Measurements from ENCODE around the gene SMYD3. TPM values are rescaled to one million over a fixed set of nuclear protein-coding genes. Genes with fewer than 3 reads are reported as not detected.

SMYD3 gene
- total and polyA plus RNA-seq, 9 of the 15 experiments (the other 6 are each of a cell fraction or from before 2014, with no cell fraction given) = 128 to 440 (median 197) TPM

- TF ChIP-seq ZNF239 (CRISPR knock-in tag; IDR thresholded peaks at IDR 0.05) = peak; percentile 95
- peak; percentile 73 for TF ChIP-seq SMARCE1 (IDR thresholded peaks at IDR 0.05)
- TF ChIP-seq BACH1 (tag; IDR thresholded peaks at IDR 0.05) = peak; percentile 99
- peak; percentile 99 for TF ChIP-seq ZNF584 (CRISPR knock-in tag; IDR thresholded peaks at IDR 0.05; ENCODE audit: low read depth)
- peak; percentile 51 for TF ChIP-seq NFIX (CRISPR knock-in tag; IDR thresholded peaks at IDR 0.05; ENCODE audit: low read depth)
- TF ChIP-seq ILK (tag; IDR thresholded peaks at IDR 0.05; ENCODE audit: borderline replicate concordance, low read depth) = peak; percentile 77
- peak; percentile 99 for TF ChIP-seq ZNF583 (CRISPR knock-in tag; IDR thresholded peaks at IDR 0.05)
- TF ChIP-seq MEIS2 (IDR thresholded peaks at IDR 0.05; ENCODE audit: partially characterized antibody) = peak; percentile 44
- no peak for TF ChIP-seq ARID2 (IDR thresholded peaks at IDR 0.05)
- TF ChIP-seq MAX (CRISPR knock-in tag; IDR thresholded peaks at IDR 0.05) = 0 out of 2 replicates have a peak, but pooled peaks have one; percentile 50
- peak; percentile 96 for TF ChIP-seq NR2F6 (CRISPR knock-in tag; IDR thresholded peaks at IDR 0.05)
- peak; percentile 96 for TF ChIP-seq E2F3 (CRISPR knock-in tag; IDR thresholded peaks at IDR 0.05)
- TF ChIP-seq NRF1 (conservative IDR thresholded peaks at IDR 0.05 in 1 of 2, IDR thresholded peaks at IDR 0.05 in 1 of 2) = peak; percentile 80 to 83
- 0 out of 2 replicates have a peak, but pooled peaks have one; percentile 40 for TF ChIP-seq STAT6 (CRISPR knock-in tag; IDR thresholded peaks at IDR 0.05)
- 0 out of 2 replicates have a peak, but pooled peaks have one; percentile 32 for TF ChIP-seq CBFB (CRISPR knock-in tag; IDR thresholded peaks at IDR 0.05)
- no peak for TF ChIP-seq NR1H2 (CRISPR knock-in tag; IDR thresholded peaks at IDR 0.05)
- TF ChIP-seq CREB5 (CRISPR knock-in tag; IDR thresholded peaks at IDR 0.05) = peak; percentile 96
- peak; percentile 61; the same call in 1 of the 2 replicates for TF ChIP-seq MYNN (IDR thresholded peaks at IDR 0.05)
- no peak for TF ChIP-seq MYNN (CRISPR knock-in tag; IDR thresholded peaks at IDR 0.05)
- TF ChIP-seq TCF15 (CRISPR knock-in tag; IDR thresholded peaks at IDR 0.05) = peak; percentile 97
- peak; percentile 96 for TF ChIP-seq MAFF (IDR thresholded peaks at IDR 0.05; ENCODE audit: low read length)
- TF ChIP-seq ZNF444 (CRISPR knock-in tag; IDR thresholded peaks at IDR 0.05) = peak; percentile 92
- TF ChIP-seq ZNF174 (CRISPR knock-in tag; IDR thresholded peaks at IDR 0.05) = peak; percentile 91; the same call in 1 of the 2 replicates
Measured at GRCh38 chr1:246110343-246111219, 396.5 kb downstream of the SMYD3 start (continued).

Data from K562 (cell line).